Mesodermal cell (in vitro differentiated cells): Measurements from ENCODE around the gene CACNA1G.

Experiments
- H3K27ac ChIP-seq: 2 replicates; pipeline ENCODE4 v1.7.0; 2013; ENCODE audit warnings: mild to moderate bottlenecking, low read depth, low read length, moderate library complexity; ENCODE audit not compliant: severe bottlenecking
- H3K36me3 ChIP-seq: 2 replicates; pipeline ENCODE4 v1.7.1; 2013; ENCODE audit warnings: mild to moderate bottlenecking, low read length, moderate library complexity; ENCODE audit not compliant: control insufficient read depth, insufficient read depth
- H3K4me1 ChIP-seq: one replicate; pipeline ENCODE4 v1.7.1; 2013; ENCODE audit warnings: mild to moderate bottlenecking, low read length; ENCODE audit not compliant: insufficient read depth, control insufficient read depth, poor library complexity, severe bottlenecking
- H3K4me3 ChIP-seq: 2 replicates; pipeline ENCODE4 v1.7.0; 2013; ENCODE audit warnings: low read length, control low read depth, mild to moderate bottlenecking; ENCODE audit not compliant: insufficient read depth, poor library complexity, severe bottlenecking; ENCODE audit errors: extremely low read depth
- H3K9me3 ChIP-seq: 2 replicates; pipeline ENCODE4 v1.7.1; 2013; ENCODE audit warnings: mild to moderate bottlenecking, low read length, moderate library complexity; ENCODE audit not compliant: control insufficient read depth
- WGBS, 2 experiments: methylation state at CpG; one replicate each; pipeline ENCODE4 v1.1.5; 2013; ENCODE audit warnings: missing lambda C conversion rate in 2 of 2; ENCODE audit not compliant: insufficient coverage in 2 of 2; 5-methylcytosine and 5-hydroxymethylcytosine counted together

Gene CACNA1G

GRCh38 chr17:50550661-50551432 is 9.7 kb upstream of the CACNA1G start:
- Histone ChIP-seq H3K9me3 (no peaks in the 10 kb centered on the region), H3K36me3 (no peaks in the 10 kb centered on the region), H3K4me3 (no peak overlapping the region), H3K4me1 (peaks cover 5% of the 10 kb centered on the region), H3K27ac (no peak overlapping the region)
- 52 to 57% methylated on average over 26 to 31 of the region's 32 CpGs for WGBS, 2 experiments

- Histone ChIP-seq H3K36me3 (no peaks in the 10 kb centered on the region), H3K4me3 (no peak overlapping the region), H3K27ac (no peak overlapping the region), H3K4me1 (peaks cover 5% of the 10 kb centered on the region), H3K9me3 (no peaks in the 10 kb centered on the region)
- 96% methylated on average over 7 to 8 of the region's 8 CpGs for WGBS, 2 experiments
Measured at GRCh38 chr17:50551433-50551815, 9.1 kb upstream of the CACNA1G start.

- WGBS, 2 experiments: 94 to 95% methylated on average over 11 to 12 of the region's 12 CpGs
- Histone ChIP-seq H3K36me3 (no peaks in the 10 kb centered on the region), H3K4me1 (peaks cover 5% of the 10 kb centered on the region), H3K4me3 (no peak overlapping the region), H3K9me3 (no peaks in the 10 kb centered on the region), H3K27ac (no peak overlapping the region)
Measured at GRCh38 chr17:50551884-50552283, 8.6 kb upstream of the CACNA1G start.

- H3K36me3 ChIP-seq: no peaks in the 10 kb centered on the region
- H3K4me3 ChIP-seq: no peak overlapping the region
- no peak overlapping the region for H3K27ac ChIP-seq
- WGBS, 2 experiments: 93 to 94% methylated on average over 15 of the region's 17 CpGs
- H3K4me1 ChIP-seq: peaks cover under 1% of the 10 kb centered on the region
- no peaks in the 10 kb centered on the region for H3K9me3 ChIP-seq
Measured at GRCh38 chr17:50554201-50554600, 6.3 kb upstream of the CACNA1G start.

- 84 to 100% methylated on average over 3 to 4 of the region's 5 CpGs for WGBS, 2 experiments
- peaks cover 6% of the 10 kb centered on the region for H3K4me1 ChIP-seq
- H3K4me3 ChIP-seq: no peak overlapping the region
- H3K27ac ChIP-seq: no peak overlapping the region
- H3K36me3 ChIP-seq: no peaks in the 10 kb centered on the region
- no peaks in the 10 kb centered on the region for H3K9me3 ChIP-seq
Measured at GRCh38 chr17:50556803-50557202, 3.7 kb upstream of the CACNA1G start.

DNA sequence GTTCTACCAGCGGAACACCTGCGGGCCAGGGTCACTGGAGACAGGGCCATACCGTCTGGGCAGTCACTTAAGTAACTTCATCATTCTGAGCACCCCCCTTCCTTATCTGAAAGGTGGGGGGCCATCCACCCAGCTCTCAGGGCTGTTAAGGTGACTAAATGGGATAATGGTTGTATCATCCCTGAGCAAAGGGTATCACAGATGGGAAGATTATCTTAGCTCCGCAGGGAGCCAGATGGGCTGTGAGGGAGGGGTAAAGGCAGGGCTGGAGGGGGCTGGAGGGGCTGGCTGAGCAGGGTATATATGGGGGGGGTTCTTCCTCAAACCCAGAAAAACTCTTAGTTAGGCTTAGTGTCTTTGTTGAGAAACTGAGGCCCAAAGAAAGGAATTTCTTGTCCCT is 2.9 kb upstream of the CACNA1G start:
- Histone ChIP-seq H3K4me3 (no peak overlapping the region), H3K9me3 (no peaks in the 10 kb centered on the region), H3K4me1 (peaks cover 10% of the 10 kb centered on the region), H3K27ac (no peak overlapping the region), H3K36me3 (no peaks in the 10 kb centered on the region)
- 100% methylated on average over 1 to 2 of the region's 4 CpGs for WGBS, 2 experiments

- no peaks in the 10 kb centered on the region for H3K9me3 ChIP-seq
- no peak overlapping the region for H3K4me3 ChIP-seq
- peaks cover 10% of the 10 kb centered on the region for H3K4me1 ChIP-seq
- no peaks in the 10 kb centered on the region for H3K36me3 ChIP-seq
- no peak overlapping the region for H3K27ac ChIP-seq
- 51 to 84% methylated on average over 3 to 4 of the region's 4 CpGs for WGBS, 2 experiments
Measured at GRCh38 chr17:50558091-50558490, 2.4 kb upstream of the CACNA1G start.

DNA sequence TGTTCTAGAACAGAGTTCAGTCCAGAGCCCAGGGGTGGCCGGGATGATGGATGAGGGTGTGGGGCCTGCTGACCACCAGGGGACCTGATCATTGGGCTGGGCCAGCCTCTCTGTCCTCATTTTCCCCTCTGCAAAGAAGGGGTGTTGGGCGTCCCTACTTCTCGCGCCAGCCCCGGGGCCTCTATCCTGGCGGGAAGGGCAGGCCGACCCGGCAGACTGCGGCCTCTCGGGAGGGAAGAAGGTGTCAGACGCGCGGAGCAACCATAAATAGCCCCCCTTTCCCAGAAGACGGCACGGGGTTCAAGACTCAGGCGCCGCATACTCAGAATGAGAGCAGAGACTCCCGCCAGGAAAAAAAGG is 2.0 kb upstream of the CACNA1G start:
- H3K4me3 ChIP-seq: no peak overlapping the region
- WGBS, 2 experiments: 6 to 8% methylated on average over 6 to 14 of the region's 18 CpGs
- H3K9me3 ChIP-seq: no peaks in the 10 kb centered on the region
- H3K4me1 ChIP-seq: peaks cover 10% of the 10 kb centered on the region
- H3K36me3 ChIP-seq: no peaks in the 10 kb centered on the region
- H3K27ac ChIP-seq: no peak overlapping the region

DNA sequence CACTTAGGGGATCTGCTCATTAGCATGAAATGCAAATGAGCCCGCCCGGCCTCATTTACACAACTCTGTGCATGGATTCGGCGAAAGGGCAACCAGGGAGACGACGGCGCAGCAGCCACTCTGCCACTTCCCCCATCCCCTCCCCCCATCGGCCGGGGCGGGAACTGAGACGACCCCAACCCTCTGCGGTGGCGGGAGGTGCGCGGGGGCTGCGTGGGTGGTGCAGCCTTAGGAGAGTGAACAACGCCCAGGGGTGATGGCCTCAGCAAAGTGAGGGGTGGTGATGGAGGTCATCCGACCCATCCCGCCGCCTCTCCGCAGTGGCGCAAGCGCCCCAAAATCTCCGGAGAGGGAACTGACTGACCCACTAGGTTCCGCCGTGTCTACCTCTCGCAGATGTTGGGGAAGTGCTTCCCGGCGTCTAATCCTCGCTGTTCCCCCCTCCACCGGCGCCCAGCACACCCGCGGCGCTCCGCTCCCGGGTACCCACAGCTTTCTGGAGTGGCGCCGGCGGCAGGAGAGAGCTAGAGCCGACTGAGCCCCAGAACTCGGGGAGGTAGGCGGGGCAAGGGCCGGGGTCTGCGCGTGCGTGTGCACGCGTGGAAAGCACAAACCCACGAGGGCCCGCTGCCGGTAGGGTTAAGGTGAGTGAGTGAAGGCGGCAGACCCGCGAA is 1.4 kb upstream of the CACNA1G start:
- H3K4me3 ChIP-seq: peak overlapping the region; percentile 46
- H3K4me1 ChIP-seq: peaks cover 10% of the 10 kb centered on the region

DNA sequence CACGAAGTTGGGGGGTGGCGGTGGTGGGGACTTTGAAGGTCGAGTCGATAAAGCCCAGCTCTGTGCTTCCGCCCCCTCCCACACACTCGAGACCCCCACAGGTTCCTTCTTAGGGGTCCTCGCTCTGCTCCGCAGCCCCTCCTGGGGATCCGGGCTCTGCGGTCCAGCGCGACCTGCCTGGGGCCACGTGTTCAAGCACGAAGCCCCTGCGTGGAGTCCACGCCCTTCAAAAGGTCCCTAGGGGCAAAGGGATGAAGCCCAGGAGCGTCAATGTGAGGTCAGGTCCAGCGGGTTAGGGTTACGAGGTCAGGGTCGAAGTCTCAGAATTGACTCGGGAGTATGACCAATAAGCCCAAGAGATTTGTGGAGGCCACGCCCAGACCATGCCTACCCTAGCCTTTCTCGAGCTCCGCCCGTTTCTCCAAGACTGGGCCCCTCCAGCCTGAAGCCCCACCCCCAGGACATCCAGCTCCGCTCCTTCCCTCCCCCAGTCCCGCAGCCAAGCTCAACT is 786 bp upstream of the CACNA1G start:
- Histone ChIP-seq H3K9me3 (no peaks in the 10 kb centered on the region), H3K4me3 (peak overlapping the region; percentile 46), H3K27ac (no peak overlapping the region), H3K36me3 (no peaks in the 10 kb centered on the region), H3K4me1 (peaks cover 10% of the 10 kb centered on the region)
- 1 to 2% methylated on average over 23 to 25 of the region's 27 CpGs for WGBS, 2 experiments

More for the DNA sequence above, 1.4 kb upstream of the CACNA1G start:
- 2 to 3% methylated on average over 27 to 44 of the region's 55 CpGs for WGBS, 2 experiments
- Histone ChIP-seq H3K27ac (no peak overlapping the region), H3K36me3 (no peaks in the 10 kb centered on the region), H3K9me3 (no peaks in the 10 kb centered on the region)
